Psoas muscle (tissue), 8 donors: Measurements from ENCODE around the gene NINL. TPM values are rescaled to one million over a fixed set of nuclear protein-coding genes. Genes with fewer than 3 reads are reported as not detected.

Experiments
- ATAC-seq, 4 donors: fragments of 200-7000 bp; cut with Tn5 transposase; one replicate each; pipeline ENCODE4 v1.9.1; 2020; ENCODE audit warnings: moderate library complexity in 3 of 4, mild to moderate bottlenecking in 2 of 4
- DNase-seq, 2 donors: peaks; one replicate each; pipeline ENCODE4 v3.0.0-alpha.2; 2020
- H3K27ac ChIP-seq: fragments of 200-600 bp; one replicate; pipeline ENCODE4 v1.8.0; 2022
- H3K27me3 ChIP-seq, 3 donors: fragments of 200-600 bp in 1 of 3; one replicate each; pipeline versions ENCODE4 v1.6.1 to v1.8.0; 2013 to 2022; ENCODE audit warnings: low read length in 2 of 3, mild to moderate bottlenecking in 2 of 3, moderate library complexity in 1 of 3; ENCODE audit not compliant: insufficient read depth in 3 of 3
- H3K36me3 ChIP-seq, 2 donors: fragments of 200-600 bp in 1 of 2; one replicate each; pipeline versions ENCODE4 v1.6.1 to v1.8.0; 2013 to 2022; ENCODE audit warnings: low read depth in 1 of 2, mild to moderate bottlenecking in 1 of 2, moderate library complexity in 1 of 2; ENCODE audit not compliant: insufficient read depth in 1 of 2
- H3K4me1 ChIP-seq: fragments of 200-600 bp; one replicate; pipeline ENCODE4 v1.8.0; 2022
- H3K4me3 ChIP-seq: fragments of 200-600 bp; one replicate; pipeline ENCODE4 v1.8.0; 2022; ENCODE audit warnings: mild to moderate bottlenecking
- H3K9me3 ChIP-seq: fragments of 200-600 bp; one replicate; pipeline ENCODE4 v1.8.0; 2022
- CTCF ChIP-seq: fragments of 200-600 bp; IDR thresholded peaks from one replicate; pipeline ENCODE4 v1.8.0; 2022; ENCODE audit warnings: antibody characterized with exemption
- WGBS, 3 donors: extraction: QIAGEN DNeasy Blood & Tissue Kit; methylation state at CpG; one replicate each; pipeline versions ENCODE4 v1.1.6 to v1.1.7; 2013; 5-methylcytosine and 5-hydroxymethylcytosine counted together
- intact Hi-C, 2 donors: fragments of 100-400 bp; cut with DNase I; formaldehyde crosslinking; loops; one replicate each; pipeline versions ENCODE4 v1.11.0 to v1.14.2; 2022
- polyA plus RNA-seq, 3 donors: library from polyadenylated mRNA; stranded (reverse); fragments of 200-250 nt; gene quantifications; one replicate each; pipeline ENCODE4 v1.2.3, GENCODE V29; 2013
- total RNA-seq, 4 donors: library from RNA; stranded (reverse); fragmentation: NEBNext Ultra II Directional in 2 of 4; extraction: Animal tissue kit (Norgen Biotek cat#: 25700) in 2 of 4; gene quantifications; one replicate each; pipeline versions ENCODE4 v1.2.1 to v1.2.4, GENCODE V29; 2021 to 2023
- donor health status: healthy with polysubstance abuse.
- donor health status: DM: no; HTN: no; CAD: no; lungs with moderate emphysema.
- donor health status: Bipolar disorder and iron deficiency.
- donor health status: healthy.
- donor health status: DM: yes; HTN: yes; CAD: no.
- donor health status: DM: no; HTN: no; CAD: no.
- donor health status: DM: no; HTN: no; CAD: no.
- donor health status: DM: yes; HTN: yes; CAD: no.

NINL gene
- total and polyA plus RNA-seq, 7 donors: 0.22 to 1.3 (median 0.42) TPM

- WGBS, 3 donors: 91 to 94% (median 93%) methylated on average over 14 of the region's 14 CpGs
- Histone ChIP-seq H3K27me3 (no peaks in the 10 kb centered on the region), H3K4me3 (no peak overlapping the region), H3K4me1 (no peaks in the 10 kb centered on the region), H3K27ac (no peak overlapping the region), H3K9me3 (no peaks in the 10 kb centered on the region), H3K36me3 (no peaks in the 10 kb centered on the region)
- intact Hi-C loops: no loop called here
- no peak for DNase-seq
- no peak for ATAC-seq
- TF ChIP-seq CTCF: no peak
Measured at GRCh38 chr20:25496165-25496967, 89.0 kb downstream of the NINL start.

GRCh38 chr20:25495189-25495824 lies 90.0 kb downstream of the NINL start:
- H3K4me1 ChIP-seq: no peaks in the 10 kb centered on the region
- 83 to 88% (median 86%) methylated on average over 18 of the region's 18 CpGs for WGBS, 3 donors
- no peaks in the 10 kb centered on the region for H3K9me3 ChIP-seq
- intact Hi-C loops: no loop called here
- no peaks in the 10 kb centered on the region for H3K36me3 ChIP-seq
- ATAC-seq (no peak), DNase-seq (no peak)
- no peak overlapping the region for H3K27ac ChIP-seq
- no peaks in the 10 kb centered on the region for H3K27me3 ChIP-seq
- no peak overlapping the region for H3K4me3 ChIP-seq
- no peak for TF ChIP-seq CTCF

- H3K4me1 ChIP-seq: no peaks in the 10 kb centered on the region
- DNase-seq (no peak), ATAC-seq (no peak)
- no peaks in the 10 kb centered on the region for H3K36me3 ChIP-seq
- TF ChIP-seq CTCF: no peak
- no peak overlapping the region for H3K4me3 ChIP-seq
- 93 to 95% (median 95%) methylated on average over 17 of the region's 17 CpGs for WGBS, 3 donors
- no peaks in the 10 kb centered on the region for H3K27me3 ChIP-seq
- no peak overlapping the region for H3K27ac ChIP-seq
- H3K9me3 ChIP-seq: no peaks in the 10 kb centered on the region
- intact Hi-C loops: no loop called here
Measured at GRCh38 chr20:25494506-25495188, 90.7 kb downstream of the NINL start.

GRCh38 chr20:25493748-25494505 lies 91.4 kb downstream of the NINL start:
- Histone ChIP-seq H3K27me3 (no peaks in the 10 kb centered on the region), H3K27ac (no peak overlapping the region), H3K36me3 (no peaks in the 10 kb centered on the region), H3K4me3 (no peak overlapping the region), H3K9me3 (no peaks in the 10 kb centered on the region), H3K4me1 (no peaks in the 10 kb centered on the region)
- no peak for TF ChIP-seq CTCF
- intact Hi-C loops: no loop called here
- DNase-seq (no peak), ATAC-seq (no peak)
- WGBS, 3 donors: 95 to 98% (median 98%) methylated on average over 10 of the region's 10 CpGs
